ENCODE measurements around the gene HMGCLL1. TPM values are rescaled to one million over a fixed set of nuclear protein-coding genes. Genes with fewer than 3 reads are reported as not detected.

HMGCLL1 gene
- total RNA-seq, 1 donor from 2014 or later, result 0.29 TPM

- no peak for DNase-seq (ENCODE audit: low spot score)
Observed at GRCh38 chr6:55536391-55536956, 42.5 kb downstream of the HMGCLL1 start.

DNA sequence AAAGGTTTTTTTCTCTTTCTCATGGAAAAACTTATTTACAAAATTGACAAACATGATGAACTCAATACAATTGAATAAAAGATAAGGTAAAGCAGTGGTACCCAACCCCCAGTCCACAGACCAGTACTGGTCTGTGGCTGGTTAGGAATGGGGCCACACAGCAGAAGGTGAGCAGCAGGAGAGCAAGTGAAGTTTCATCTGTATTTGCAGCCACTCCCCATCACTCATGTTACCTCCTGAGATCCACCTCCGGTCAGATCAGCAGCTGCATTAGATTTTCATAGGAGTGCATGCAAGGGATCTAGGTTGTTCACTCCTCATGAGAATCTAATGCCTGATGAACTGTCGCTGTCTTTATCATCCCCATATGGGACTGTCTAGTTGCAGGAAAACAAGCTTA, 47.5 kb downstream of the HMGCLL1 start:
- DNase-seq (ENCODE audit: low spot score), result no peak

GRCh38 chr6:55530931-55531330, 48.1 kb downstream of the HMGCLL1 start:
- DNase-seq (ENCODE audit: low spot score), result no peak

DNA sequence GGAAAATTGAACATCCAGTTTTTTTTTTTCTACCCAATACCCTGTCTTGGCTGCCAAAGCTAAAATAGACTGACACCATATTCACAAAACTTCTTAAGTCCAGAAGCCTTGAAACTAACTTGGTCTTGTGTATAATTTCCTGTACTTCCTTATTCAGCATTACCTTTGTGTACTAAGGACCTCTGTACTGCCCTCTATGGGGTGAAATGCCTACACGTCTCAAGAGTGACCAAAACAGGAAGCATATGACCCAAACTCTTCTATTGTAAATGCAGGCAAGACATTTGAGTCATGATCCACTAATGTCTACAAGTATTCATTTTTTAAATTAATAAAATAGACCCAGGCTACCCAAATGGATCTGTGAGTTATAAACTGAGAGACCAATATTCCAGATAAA, 50.4 kb downstream of the HMGCLL1 start:
- no peak for DNase-seq (ENCODE audit: low spot score)

DNA sequence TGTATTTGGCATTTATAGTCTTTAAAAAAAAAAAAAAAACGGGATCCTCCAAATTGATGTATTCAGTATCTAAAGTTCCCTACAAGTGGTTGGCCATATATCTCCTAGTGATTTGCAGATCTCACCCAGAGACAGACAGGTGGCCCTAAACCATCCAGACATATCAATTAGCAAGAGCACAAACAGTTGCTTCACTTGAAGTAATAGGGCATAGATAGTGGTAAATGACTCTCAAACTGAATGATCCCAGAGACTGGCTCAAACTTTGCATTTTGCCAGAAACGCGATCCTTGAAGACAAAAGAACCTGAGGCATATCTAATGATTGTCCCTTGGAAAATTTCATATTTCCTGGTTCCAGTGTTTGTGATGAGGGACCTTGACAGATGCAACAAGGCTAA, 54.6 kb downstream of the HMGCLL1 start:
- DNase-seq (ENCODE audit: low spot score), result no peak

DNA sequence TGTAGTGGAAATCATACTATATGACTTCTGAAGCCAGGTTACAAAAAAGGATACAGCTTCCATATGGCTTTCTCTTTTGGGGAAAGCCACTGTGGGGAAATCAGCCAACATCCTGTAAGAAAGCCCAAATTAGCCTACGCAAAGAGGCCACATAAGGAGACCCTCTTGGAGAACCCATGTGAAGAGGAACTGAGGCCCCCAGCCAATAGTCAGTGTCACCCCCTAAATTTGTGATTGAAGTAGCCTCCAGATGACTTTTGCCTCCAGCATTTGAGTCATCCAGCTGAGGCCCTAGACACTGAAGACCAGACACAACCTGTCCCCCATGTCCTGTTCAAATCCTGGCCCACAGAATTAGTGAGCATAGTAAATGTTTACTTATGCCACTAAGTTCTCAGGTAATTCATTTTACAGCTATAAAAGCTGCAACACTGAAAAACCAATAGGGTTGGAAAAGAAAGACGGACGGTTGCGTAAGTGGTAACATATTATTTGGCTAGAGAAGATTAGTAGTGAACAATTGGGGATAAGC, 60.4 kb downstream of the HMGCLL1 start:
- no peak for DNase-seq (ENCODE audit: low spot score)

DNA sequence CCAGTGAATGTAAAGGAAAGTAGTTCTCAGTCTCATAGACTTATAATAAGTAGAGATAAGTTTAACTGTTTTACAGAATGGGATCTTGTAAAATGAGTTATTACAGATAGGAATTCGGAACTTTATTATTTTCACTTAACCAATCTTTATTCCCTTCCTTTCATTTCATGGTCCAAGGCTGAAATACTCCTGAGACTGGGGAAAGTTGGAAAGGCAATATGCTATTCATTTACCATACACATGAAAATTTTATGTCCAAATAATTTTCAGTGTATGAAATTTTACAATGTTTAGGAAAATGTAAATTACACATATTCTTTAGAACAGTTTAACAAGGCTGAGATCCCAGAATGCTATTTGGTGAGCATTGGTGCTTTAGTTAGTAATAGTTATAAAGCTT, 62.3 kb downstream of the HMGCLL1 start:
- DNase-seq (ENCODE audit: low spot score), result no peak

DNA sequence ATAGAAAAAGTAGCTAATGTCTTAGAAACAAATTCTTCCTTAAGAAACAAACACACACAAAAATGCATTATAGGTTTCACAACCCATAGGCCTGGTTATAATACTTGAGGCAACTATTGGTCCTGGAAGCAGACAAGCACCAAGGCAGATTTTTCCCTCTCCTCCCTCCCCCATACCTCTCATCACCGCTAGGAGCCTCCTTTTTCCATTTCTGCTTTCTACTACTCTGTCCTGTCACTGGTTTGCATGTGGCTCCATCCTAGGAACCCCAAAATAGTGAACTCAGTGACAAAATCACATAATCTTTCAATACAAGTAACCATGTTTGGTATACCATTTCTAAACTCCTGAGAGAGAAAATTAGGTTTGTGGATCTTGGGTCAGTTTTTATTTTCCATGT, 66.1 kb downstream of the HMGCLL1 start:
- no peak for DNase-seq (ENCODE audit: low spot score)

DNA sequence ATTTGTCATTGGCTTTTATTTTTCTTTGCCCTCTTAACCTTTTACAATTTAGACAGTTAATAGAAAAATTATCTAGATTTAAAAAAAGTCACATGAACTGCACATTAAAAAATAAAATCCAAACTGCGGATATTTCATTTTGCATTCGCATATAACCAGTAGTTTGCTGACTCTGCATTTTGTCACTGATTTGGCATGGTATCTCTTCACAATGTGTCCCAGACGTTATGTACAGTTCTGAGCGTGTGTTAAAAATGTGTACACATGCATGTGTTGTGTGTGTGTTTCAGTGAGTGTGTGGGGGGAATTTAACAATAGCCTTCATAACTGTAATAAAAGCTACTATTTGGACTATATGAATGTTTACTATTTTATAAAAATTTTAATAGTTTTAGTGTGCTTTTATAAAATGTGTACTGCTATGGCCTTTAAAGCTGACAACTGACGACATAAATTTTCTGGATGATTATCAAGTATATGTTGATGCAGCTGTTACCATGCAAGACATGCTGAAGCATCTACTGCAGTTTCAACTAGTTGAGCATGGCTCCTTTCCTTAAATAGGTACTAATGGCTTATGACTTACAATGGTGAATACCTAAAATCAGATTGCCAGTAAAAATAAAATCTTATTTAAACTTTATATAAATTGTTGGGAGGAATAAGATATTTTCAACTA, 67.7 kb downstream of the HMGCLL1 start:
- DNase-seq (ENCODE audit: low spot score), result no peak

GRCh38 chr6:55499591-55499990, 79.4 kb downstream of the HMGCLL1 start:
- DNase-seq (ENCODE audit: low spot score), result no peak

DNA sequence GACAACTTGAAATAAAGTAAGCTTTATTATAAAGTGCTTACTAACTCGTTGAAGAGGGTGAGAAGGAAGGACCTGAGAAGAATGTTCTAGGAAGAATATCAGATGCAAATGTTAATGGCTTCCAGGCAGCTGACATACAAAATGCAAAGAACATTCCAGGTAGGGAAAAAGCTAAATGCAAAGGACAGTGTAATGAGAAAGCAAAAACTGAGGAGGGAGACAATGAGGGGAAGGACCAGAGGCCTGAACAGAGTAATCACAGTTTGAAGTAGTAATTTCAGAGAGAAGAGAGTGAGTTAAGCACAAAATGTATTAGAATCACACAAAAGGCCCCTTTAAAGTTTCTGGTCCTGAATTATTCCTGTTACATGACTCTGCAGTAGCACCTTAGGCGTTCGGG, 81.3 kb downstream of the HMGCLL1 start:
- DNase-seq (ENCODE audit: low spot score), result no peak

DNA sequence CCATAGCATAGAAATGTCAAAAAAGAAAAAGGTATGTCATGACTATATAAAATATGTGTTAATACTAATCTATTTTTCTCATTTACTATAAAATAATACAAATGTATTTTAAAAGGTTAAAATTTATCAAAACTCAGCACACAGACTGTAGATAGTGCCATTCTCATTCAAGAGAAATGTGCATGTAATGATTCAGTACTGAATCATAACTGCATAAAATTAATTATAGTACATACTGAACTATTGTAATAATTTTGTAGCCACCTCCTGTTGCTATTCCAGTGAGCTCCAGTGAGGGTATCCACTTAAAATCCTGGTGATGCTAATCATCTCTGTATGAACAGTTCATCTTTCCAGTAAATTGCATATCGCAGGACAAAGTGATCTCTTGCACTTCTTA, 82.8 kb downstream of the HMGCLL1 start:
- DNase-seq (ENCODE audit: low spot score), result no peak

DNA sequence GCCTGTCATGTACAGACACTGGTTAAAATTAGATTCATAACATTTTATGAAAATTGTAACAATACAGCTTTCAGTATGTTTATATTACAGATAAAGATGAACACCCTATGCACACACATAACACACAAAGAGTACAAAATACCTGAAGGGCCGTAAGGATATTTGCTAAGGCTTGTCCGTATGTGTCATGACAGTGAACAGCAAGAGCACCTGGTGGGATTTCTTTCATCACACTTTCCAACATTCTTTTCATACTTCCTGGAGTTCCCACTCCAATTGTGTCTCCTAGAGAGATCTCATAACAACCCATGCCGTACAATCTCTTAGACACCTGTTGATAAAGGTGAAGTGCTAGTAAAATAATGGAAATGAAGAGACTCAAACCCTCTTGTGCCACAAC, 83.7 kb downstream of the HMGCLL1 start:
- DNase-seq (ENCODE audit: low spot score), result no peak

- DNase-seq (ENCODE audit: low spot score), result no peak
Observed at GRCh38 chr6:55494411-55494810, 84.6 kb downstream of the HMGCLL1 start.

- DNase-seq (ENCODE audit: low spot score), result no peak
Observed at GRCh38 chr6:55492259-55492658, 86.7 kb downstream of the HMGCLL1 start.

GRCh38 chr6:55490871-55491270, 88.1 kb downstream of the HMGCLL1 start:
- no peak for DNase-seq (ENCODE audit: low spot score)

DNA sequence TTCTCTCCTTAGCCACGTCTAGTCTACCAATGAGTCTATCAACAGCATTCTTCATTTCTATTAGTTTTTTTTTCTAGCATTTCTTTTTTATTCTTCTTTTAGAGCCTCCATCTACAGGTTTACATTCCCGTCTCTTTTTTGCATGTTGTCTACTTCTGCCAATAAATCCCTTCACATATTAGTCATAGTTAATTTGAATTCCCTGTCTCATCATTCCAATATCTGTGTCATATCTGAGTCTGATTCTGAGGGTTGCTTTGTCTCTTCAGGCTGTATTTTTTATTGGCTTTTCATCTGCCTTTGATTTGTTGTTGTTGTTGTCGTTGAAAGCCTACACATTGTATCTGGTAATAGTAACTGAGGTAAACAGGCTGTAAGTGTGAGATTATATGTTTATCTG, 104.6 kb downstream of the HMGCLL1 start:
- DNase-seq (ENCODE audit: low spot score), result no peak

DNA sequence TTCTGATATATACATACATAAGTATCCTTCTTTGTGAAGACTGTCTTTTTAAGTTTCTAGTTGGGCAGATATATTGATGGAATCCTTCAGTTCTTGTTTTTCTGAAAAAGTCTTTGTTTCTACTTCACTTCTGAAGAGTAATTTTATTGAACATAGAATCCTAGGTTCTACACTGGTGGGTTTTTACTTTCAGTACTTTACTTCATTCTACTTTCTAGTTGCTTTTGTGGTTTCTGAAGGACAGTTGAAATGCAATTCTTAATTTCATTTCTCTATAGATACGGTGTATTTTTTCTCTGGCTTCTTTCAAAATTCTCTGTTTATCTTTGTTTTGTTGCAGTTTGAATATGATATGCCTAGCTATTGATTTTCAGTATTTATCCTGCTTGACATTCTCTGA, 105.3 kb downstream of the HMGCLL1 start:
- DNase-seq (ENCODE audit: low spot score), result no peak

DNA sequence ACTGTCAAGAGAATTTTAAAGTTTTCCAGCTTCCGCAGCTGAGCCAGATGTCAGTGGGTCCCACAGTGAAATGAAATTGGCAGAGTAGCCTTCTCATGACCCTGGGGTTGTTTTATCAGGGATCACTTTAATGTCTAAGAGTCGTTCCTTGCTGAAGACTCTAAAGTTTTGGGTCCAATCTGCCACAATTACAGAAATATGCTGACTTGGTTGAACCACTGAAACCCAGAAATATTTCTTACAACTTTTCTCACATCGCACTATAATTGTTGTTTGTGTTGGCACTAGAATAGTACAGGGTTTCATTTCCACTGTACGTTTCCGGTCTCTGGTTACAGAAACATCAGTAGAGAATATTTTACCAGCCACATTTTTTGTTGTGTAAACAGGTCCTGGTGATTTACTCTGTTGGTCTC, 109.0 kb downstream of the HMGCLL1 start:
- DNase-seq (ENCODE audit: low spot score), result no peak

GRCh38 chr6:55456016-55456415, 123.0 kb downstream of the HMGCLL1 start:
- no peak for DNase-seq (ENCODE audit: low spot score)

DNA sequence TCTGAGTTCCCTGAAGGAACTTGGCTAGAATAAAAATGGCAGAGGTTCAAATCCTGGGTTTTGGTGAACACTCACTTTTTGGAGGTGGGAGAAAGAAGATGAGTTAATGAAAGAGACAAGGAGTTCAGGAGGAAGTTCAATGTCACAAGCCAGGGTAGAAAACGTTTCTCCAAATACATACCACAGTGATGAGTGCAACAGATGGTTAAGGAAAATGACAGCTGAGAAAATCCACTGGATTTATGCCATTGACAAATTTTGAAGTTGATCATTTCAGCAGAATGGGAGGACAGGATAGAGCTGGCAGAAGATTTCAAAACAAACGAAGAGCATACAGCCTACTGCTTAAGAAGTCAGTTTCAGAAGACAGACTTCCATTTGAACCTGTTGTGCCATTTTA, 129.0 kb downstream of the HMGCLL1 start:
- no peak for DNase-seq (ENCODE audit: low spot score)

DNA sequence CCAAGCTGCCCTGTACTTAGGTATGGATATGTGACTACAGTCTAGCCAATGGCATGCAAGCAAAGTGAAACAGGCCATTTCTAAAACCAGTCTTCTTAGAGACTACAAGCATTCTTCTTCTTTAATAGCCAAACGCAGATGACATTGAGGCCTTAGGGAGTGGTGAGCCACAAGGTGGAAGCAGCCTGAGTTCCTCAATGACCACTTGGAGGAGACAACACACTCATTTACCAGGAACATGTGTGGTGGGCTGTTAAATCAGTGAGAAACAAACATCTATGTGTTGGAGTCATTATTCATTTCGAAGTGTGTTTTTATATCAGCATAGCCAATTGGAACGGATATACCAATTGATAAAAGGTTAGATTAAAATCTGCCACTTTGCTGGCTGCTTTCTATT, 129.8 kb downstream of the HMGCLL1 start:
- DNase-seq (ENCODE audit: low spot score), result no peak

GRCh38 chr6:55448451-55448850, 130.5 kb downstream of the HMGCLL1 start:
- no peak for DNase-seq (ENCODE audit: low spot score)

Data from mesenteric fat pad (tissue), 1 donor.